ENCODE data around the gene ODF2L. TPM values are rescaled to one million over a fixed set of nuclear protein-coding genes. Genes with fewer than 3 reads are reported as not detected.

ODF2L gene
- total and polyA plus RNA-seq, 2 of the 4 experiments (the other 2 are of a cell fraction): 10.4 to 12.3 TPM

DNA sequence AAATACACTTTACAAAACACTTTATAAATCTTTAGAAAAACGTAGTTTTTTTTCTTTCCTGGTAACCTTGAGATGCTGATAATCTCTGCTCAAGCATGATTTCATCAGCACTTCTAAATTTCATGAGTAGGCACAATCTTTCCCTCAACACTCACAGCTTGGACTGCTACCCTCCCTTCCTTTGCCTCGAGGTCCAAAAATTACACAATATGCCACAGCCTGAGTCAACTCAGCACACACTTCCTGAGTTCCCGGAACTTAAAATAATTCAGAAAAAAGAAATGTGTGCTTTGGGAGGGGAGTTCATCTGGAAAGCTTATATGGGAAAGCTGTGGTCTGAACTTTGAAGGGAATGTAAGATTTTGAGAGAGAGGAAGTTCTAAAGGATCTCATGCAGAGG, 33.7 kb upstream of the ODF2L start:
- ATAC-seq (ENCODE audit: low read depth): peak; percentile 97
- in situ Hi-C loops (cut with MboI; ENCODE audit: low sequenced_read_pairs) (no loop called here), dilution Hi-C loops (cut with HindIII; ENCODE audit: low sequenced_read_pairs, unreplicated experiment) (no loop called here), intact Hi-C loops (cut with micrococcal nuclease) (no loop called here)
- Histone ChIP-seq H3K9me3 (ENCODE audit: control insufficient read depth, insufficient read depth, low read length) (no peaks in the 10 kb centered on the region), H3K4me2 (ENCODE audit: low read depth, low read length) (peak overlapping the region; percentile 65), H2BK120ac (ENCODE audit: low read depth, low read length) (peak overlapping the region; percentile 81), H2AFZ (replicated peaks; ENCODE audit: low read length, poor library complexity) (peak overlapping the region; percentile 32), H3K27ac (ENCODE audit: insufficient read depth, low read length) (peak overlapping the region; percentile 64; the same call in 1 of the 2 replicates), H3K56ac (ENCODE audit: extremely low read depth, insufficient read depth, low read length) (peak overlapping the region; percentile 33), H3K9ac (ENCODE audit: low read depth, low read length) (no peak overlapping the region), H3K36me3 (ENCODE audit: control insufficient read depth, insufficient read depth, low read length) (no peaks in the 10 kb centered on the region), H3K23ac (ENCODE audit: low read depth, low read length) (peak overlapping the region; percentile 6; the same call in 1 of the 2 replicates), H2BK5ac (ENCODE audit: low read depth, low read length, poor library complexity, severe bottlenecking) (peak overlapping the region; percentile 80), H3K4ac (ENCODE audit: low read depth, low read length) (peak overlapping the region; percentile 26; the same call in 1 of the 2 replicates), H2AK5ac (ENCODE audit: low read depth, low read length) (no peak overlapping the region), H2BK20ac (ENCODE audit: low read depth, low read length) (peak overlapping the region; percentile 81), H3K14ac (replicated peaks; ENCODE audit: low read depth, low read length) (peak overlapping the region; percentile 42), H4K8ac (ENCODE audit: low read depth in 2 of 2, low read length in 2 of 2) (peak overlapping the region; percentile 72 to 92), H3K4me1 (ENCODE audit: control insufficient read depth, insufficient read depth, low read length) (peaks cover 5% of the 10 kb centered on the region; the same call in 1 of the 2 replicates), H3K18ac (ENCODE audit: low read depth, low read length) (peak overlapping the region; percentile 79), H4K91ac (ENCODE audit: insufficient read depth, low read depth, low read length) (peak overlapping the region; percentile 53; the same call in 1 of the 2 replicates), H3K4me3 (ENCODE audit: insufficient read depth, low read depth, low read length) (no peak overlapping the region), H4K20me1 (ENCODE audit: insufficient read depth, low read length) (no peaks in the 10 kb centered on the region), H3K9me1 (ENCODE audit: insufficient read depth, low read length) (no peaks in the 10 kb centered on the region), H4K5ac (ENCODE audit: low read depth, low read length) (peak overlapping the region; percentile 97; the same call in 1 of the 2 replicates), H2BK15ac (ENCODE audit: low read depth, low read length) (peak overlapping the region; percentile 67; the same call in 1 of the 3 replicates), H3K27me3 (ENCODE audit: control insufficient read depth, insufficient read depth, low read length) (no peaks in the 10 kb centered on the region), H2AK9ac (replicated peaks; ENCODE audit: low read depth, low read length, poor library complexity) (no peak overlapping the region), H3K79me1 (ENCODE audit: low read depth in 1 of 2, low read length in 2 of 2) (no peaks in the 10 kb centered on the region)
- CTCF ChIA-PET: interaction anchor here (0.6 to 1.3 kb wide), 2 partner anchors 10 to 68 kb away, joined by 3 to 5 read pairs; no protein-coding TSS in a partner anchor
- DNase-seq: peak; percentile 93
- POLR2A ChIA-PET (ENCODE audit: unreplicated experiment): interaction anchor here (1.1 kb wide), 1 partner anchor 33 kb away, joined by 3 read pairs; no protein-coding TSS in a partner anchor
- WGBS, 2 experiments (ENCODE audit: extremely low coverage in 2 of 2, insufficient read length in 1 of 2): 0% methylated on average over 1 of the region's 3 CpGs; no CpG with 5 or more reads in 1 of the 2 experiments
- no TSS peak for BruUV-seq (replicated peaks)
- TF ChIP-seq NFE2L2 (IDR thresholded peaks at IDR 0.05; ENCODE audit: low read depth, low read length): peak; percentile 62; the same call in 1 of the 2 replicates
- TF ChIP-seq, protein P1, sequence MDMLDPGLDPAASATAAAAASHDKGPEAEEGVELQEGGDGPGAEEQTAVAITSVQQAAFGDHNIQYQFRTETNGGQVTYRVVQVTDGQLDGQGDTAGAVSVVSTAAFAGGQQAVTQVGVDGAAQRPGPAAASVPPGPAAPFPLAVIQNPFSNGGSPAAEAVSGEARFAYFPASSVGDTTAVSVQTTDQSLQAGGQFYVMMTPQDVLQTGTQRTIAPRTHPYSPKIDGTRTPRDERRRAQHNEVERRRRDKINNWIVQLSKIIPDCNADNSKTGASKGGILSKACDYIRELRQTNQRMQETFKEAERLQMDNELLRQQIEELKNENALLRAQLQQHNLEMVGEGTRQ (IDR thresholded peaks at IDR 0.05; ENCODE audit: low read depth, low read length): no peak
- TF ChIP-seq MAZ (IDR thresholded peaks at IDR 0.05; ENCODE audit: borderline replicate concordance, low read depth, low read length): no peak
- peak; percentile 94 for TF ChIP-seq MAFK (IDR thresholded peaks at IDR 0.05; ENCODE audit: low read depth, low read length)
- peak; percentile 98 for TF ChIP-seq CEBPB (IDR thresholded peaks at IDR 0.05; ENCODE audit: low read depth, low read length)
- TF ChIP-seq, protein P2, sequence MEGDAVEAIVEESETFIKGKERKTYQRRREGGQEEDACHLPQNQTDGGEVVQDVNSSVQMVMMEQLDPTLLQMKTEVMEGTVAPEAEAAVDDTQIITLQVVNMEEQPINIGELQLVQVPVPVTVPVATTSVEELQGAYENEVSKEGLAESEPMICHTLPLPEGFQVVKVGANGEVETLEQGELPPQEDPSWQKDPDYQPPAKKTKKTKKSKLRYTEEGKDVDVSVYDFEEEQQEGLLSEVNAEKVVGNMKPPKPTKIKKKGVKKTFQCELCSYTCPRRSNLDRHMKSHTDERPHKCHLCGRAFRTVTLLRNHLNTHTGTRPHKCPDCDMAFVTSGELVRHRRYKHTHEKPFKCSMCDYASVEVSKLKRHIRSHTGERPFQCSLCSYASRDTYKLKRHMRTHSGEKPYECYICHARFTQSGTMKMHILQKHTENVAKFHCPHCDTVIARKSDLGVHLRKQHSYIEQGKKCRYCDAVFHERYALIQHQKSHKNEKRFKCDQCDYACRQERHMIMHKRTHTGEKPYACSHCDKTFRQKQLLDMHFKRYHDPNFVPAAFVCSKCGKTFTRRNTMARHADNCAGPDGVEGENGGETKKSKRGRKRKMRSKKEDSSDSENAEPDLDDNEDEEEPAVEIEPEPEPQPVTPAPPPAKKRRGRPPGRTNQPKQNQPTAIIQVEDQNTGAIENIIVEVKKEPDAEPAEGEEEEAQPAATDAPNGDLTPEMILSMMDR (conservative IDR thresholded peaks at IDR 0.05; ENCODE audit: low read depth, low read length): no peak

Measured in IMR-90 (cell line).